ENCODE data around the gene BACE2. TPM values are rescaled to one million over a fixed set of nuclear protein-coding genes. Genes with fewer than 3 reads are reported as not detected.

Gene BACE2
- total RNA-seq, 1 donor, result 122 TPM

DNA sequence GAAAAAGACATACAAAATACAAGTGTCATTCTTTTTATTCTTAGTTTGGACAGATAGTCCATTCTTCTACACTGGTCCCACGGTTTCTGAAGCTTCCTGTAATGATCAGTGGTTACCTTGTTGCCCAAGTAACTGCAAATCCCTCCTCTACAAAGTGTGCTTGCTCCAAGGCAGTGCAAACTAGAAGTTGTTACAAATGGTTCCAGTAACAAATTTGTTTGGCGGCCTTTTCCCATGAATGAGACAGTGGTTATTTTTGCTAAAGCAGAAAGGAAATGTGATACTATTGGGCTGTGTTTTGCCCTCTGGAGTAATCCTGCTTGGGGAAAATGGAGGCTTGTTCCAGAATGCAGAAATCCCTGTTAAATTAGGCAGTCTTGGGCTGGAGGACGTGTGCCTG, 8.9 kb downstream of the BACE2 start:
- no peak for DNase-seq (ENCODE audit: low read depth)
- no peak overlapping the region for H3K4me3 ChIP-seq (ENCODE audit: low read depth, low read length)
- TF ChIP-seq, protein P1, sequence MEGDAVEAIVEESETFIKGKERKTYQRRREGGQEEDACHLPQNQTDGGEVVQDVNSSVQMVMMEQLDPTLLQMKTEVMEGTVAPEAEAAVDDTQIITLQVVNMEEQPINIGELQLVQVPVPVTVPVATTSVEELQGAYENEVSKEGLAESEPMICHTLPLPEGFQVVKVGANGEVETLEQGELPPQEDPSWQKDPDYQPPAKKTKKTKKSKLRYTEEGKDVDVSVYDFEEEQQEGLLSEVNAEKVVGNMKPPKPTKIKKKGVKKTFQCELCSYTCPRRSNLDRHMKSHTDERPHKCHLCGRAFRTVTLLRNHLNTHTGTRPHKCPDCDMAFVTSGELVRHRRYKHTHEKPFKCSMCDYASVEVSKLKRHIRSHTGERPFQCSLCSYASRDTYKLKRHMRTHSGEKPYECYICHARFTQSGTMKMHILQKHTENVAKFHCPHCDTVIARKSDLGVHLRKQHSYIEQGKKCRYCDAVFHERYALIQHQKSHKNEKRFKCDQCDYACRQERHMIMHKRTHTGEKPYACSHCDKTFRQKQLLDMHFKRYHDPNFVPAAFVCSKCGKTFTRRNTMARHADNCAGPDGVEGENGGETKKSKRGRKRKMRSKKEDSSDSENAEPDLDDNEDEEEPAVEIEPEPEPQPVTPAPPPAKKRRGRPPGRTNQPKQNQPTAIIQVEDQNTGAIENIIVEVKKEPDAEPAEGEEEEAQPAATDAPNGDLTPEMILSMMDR (IDR thresholded peaks at IDR 0.05; ENCODE audit: insufficient read depth, low read length), result no peak

DNA sequence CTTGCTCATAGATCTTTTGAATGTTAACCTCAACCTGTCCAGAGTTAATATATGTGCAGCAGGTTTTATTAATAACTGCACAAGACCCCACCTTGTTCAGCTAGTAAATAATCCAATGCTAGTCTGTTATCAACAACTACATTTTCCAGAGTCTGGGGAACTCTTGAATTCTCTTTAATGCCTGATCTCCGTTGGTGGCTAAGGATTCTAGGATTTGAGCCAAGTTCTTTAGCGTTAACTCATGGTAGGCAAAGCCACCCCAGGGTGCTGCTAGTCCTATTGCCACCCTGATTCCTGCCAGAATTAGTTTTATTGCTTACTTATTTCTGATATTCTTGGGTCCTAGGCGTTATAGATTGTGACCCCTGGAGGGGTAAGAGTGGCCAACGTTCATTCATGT, 12.8 kb downstream of the BACE2 start:
- DNase-seq (ENCODE audit: low read depth), result no peak
- no peak overlapping the region for H3K4me3 ChIP-seq (ENCODE audit: low read depth, low read length)
- TF ChIP-seq, protein P1 (IDR thresholded peaks at IDR 0.05; ENCODE audit: insufficient read depth, low read length), result no peak

DNA sequence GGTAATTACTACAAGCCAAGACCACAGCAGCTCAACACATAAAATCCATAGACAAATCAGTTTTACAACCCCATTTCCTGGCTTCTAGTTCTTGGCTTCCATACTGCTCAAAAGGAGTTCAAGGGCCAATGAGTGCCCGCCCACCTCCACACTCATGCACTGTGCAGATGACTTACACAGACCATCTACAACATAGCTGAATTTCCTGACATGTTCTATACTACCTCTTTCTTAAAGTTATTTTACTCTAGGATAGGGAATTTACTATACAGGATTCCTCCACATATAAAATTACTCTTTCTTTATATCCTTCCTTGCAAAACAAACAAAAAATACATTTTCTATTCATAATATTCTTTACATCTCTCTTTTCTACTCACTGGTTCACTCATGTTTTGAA, 14.6 kb downstream of the BACE2 start:
- no peak for DNase-seq (ENCODE audit: low read depth)
- TF ChIP-seq, protein P1 (IDR thresholded peaks at IDR 0.05; ENCODE audit: insufficient read depth, low read length), result no peak
- no peak overlapping the region for H3K4me3 ChIP-seq (ENCODE audit: low read depth, low read length)

DNA sequence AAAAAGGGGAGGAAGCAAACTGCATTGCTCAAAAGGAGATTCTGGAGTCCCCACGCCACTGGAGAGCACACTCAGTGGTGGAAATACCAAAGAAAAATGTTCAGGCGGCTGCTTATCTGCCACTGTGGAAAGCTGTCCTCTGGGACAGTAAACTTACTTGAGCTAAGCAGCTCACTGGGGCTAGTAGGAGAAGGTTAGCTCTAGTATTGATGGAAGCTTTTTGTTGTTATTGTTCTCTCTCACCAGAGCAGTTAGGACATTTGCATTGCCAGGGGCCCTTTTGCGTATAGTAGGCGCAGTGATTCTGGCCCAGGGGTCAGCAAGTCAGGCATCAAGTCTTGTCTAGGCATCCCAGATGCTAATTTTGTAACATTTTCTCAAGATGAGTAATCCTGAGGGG, 15.6 kb downstream of the BACE2 start:
- TF ChIP-seq, protein P1 (IDR thresholded peaks at IDR 0.05; ENCODE audit: insufficient read depth, low read length), result no peak
- no peak overlapping the region for H3K4me3 ChIP-seq (ENCODE audit: low read depth, low read length)
- DNase-seq (ENCODE audit: low read depth), result peak; percentile 13

DNA sequence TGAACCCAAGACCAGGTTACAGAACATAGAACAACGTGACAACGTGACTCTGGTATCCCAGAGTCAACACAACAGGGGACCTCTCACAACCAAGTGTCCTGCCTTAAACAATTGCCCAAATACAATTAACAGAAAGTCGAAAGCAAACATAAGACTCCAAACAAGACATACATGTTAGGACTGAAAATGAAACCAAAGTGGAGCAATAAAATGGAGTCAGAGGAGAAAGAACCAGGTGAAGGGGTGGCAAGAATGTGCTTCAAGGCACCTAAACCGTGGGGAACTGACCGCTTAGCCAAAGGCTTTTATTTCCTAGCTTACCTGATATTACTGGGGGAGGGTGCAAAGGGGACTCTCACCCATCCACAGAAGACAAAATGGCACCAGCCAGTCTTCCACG, 17.8 kb downstream of the BACE2 start:
- TF ChIP-seq, protein P1 (IDR thresholded peaks at IDR 0.05; ENCODE audit: insufficient read depth, low read length), result no peak
- DNase-seq (ENCODE audit: low read depth), result no peak
- H3K4me3 ChIP-seq (ENCODE audit: low read depth, low read length), result no peak overlapping the region

DNA sequence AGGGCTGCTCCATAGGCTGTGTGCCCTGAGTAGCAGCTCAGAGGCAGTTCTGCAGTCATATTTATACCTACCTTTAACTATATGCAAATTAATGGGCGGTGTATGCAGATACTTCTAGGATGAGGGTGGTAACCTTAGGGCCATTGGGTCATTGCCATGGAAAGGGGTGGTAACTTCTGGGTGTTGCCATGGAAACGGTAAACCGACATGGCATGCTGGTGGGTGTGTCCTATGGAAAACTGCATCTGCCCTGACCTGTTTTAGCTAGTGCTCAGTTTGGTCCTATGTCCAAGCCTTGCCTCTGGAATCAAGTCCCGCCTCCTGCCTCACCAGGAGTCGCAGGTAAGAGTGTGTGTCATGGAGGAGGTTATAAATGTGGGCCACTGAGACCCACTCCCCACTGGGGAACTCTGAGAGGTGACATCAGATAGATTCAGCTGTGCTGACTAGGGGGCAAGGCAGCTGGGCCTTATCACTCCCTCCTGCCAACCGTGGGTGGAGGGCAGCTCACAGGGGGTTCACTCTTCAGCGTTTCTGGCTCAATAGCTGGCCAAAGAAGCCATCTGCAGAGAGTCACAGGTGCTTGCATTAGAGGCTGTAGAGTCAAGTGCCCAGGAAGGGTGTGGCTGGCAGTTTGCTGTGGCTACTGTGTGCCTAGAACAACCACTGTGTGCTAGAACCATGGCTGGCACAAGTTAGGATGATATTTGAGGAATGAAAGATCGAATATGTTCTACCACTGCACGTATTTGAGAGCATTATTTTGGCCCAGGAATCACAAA, 19.0 kb downstream of the BACE2 start:
- no peak for DNase-seq (ENCODE audit: low read depth)
- H3K4me3 ChIP-seq (ENCODE audit: low read depth, low read length), result no peak overlapping the region
- TF ChIP-seq, protein P1 (IDR thresholded peaks at IDR 0.05; ENCODE audit: insufficient read depth, low read length), result no peak
